HepG2 (cell line): Measurements from ENCODE around the gene C16orf54. TPM values are rescaled to one million over a fixed set of nuclear protein-coding genes. Genes with fewer than 3 reads are reported as not detected.

ENCODE experiments used
- ATRX ChIP-seq: sonication (generic); formaldehyde crosslinking; IDR thresholded peaks from 2 replicates; pipeline ENCODE4 v1.4.0; 2020; ENCODE audit warnings: missing genetic modification reagents, borderline replicate concordance
- CCDC6 ChIP-seq: sonication (generic); formaldehyde crosslinking; IDR thresholded peaks from 2 replicates; pipeline ENCODE4 v1.8.1; 2022; ENCODE audit warnings: mild to moderate bottlenecking, missing genetic modification reagents, moderate library complexity
- ETV6 ChIP-seq: sonication (generic); formaldehyde crosslinking; conservative IDR thresholded peaks from 2 replicates; pipeline ENCODE4 v1.4.0; 2020; ENCODE audit warnings: missing genetic modification reagents
- FIP1L1 ChIP-seq: fragments of 200-400 bp; formaldehyde crosslinking; IDR thresholded peaks from 2 replicates; pipeline ENCODE4 v1.6.1; 2018; ENCODE audit warnings: low read depth, mild to moderate bottlenecking, low read length, moderate library complexity, borderline replicate concordance; ENCODE audit not compliant: insufficient read depth
- HDAC2 ChIP-seq: sonication (generic); formaldehyde crosslinking; IDR thresholded peaks from 2 replicates; pipeline ENCODE4 v1.4.0; 2020; ENCODE audit warnings: missing genetic modification reagents
- HMG20A ChIP-seq: IDR thresholded peaks from 2 replicates; pipeline ENCODE4 v1.6.1; 2016; ENCODE audit warnings: borderline replicate concordance
- HNRNPLL ChIP-seq: fragments of 200-400 bp; formaldehyde crosslinking; IDR thresholded peaks from 2 replicates; pipeline ENCODE4 v1.6.1; 2017; ENCODE audit warnings: mild to moderate bottlenecking, low read depth, low read length; ENCODE audit not compliant: poor library complexity, severe bottlenecking
- IRF2 ChIP-seq: IDR thresholded peaks from 2 replicates; pipeline ENCODE4 v1.6.1; 2018; ENCODE audit warnings: missing genetic modification reagents, missing compliant biosample characterization
- KDM4B ChIP-seq: sonication (generic); formaldehyde crosslinking; IDR thresholded peaks from 2 replicates; pipeline ENCODE4 v1.4.0; 2020; ENCODE audit warnings: missing genetic modification reagents
- MIXL1 ChIP-seq: IDR thresholded peaks from 2 replicates; pipeline ENCODE4 v1.6.1; 2016
- MXI1 ChIP-seq: IDR thresholded peaks from 3 replicates; pipeline ENCODE4 v1.6.1; 2012; ENCODE audit warnings: low read depth, low read length, inconsistent platforms, borderline replicate concordance
- PATZ1 ChIP-seq: sonication (generic); formaldehyde crosslinking; IDR thresholded peaks from 2 replicates; pipeline ENCODE4 v1.4.0; 2020; ENCODE audit warnings: missing genetic modification reagents
- RFX5 ChIP-seq: IDR thresholded peaks from 2 replicates; pipeline ENCODE4 v1.6.1; 2011; ENCODE audit warnings: low read depth, low read length, improper control_type of control experiment
- SAP130 ChIP-seq: IDR thresholded peaks from 2 replicates; pipeline ENCODE4 v1.6.1; 2016; ENCODE audit warnings: low read depth
- THRA ChIP-seq: sonication (generic); formaldehyde crosslinking; IDR thresholded peaks from 2 replicates; pipeline ENCODE4 v1.4.0; 2020; ENCODE audit warnings: missing genetic modification reagents, borderline replicate concordance
- TMF1 ChIP-seq: sonication (generic); formaldehyde crosslinking; IDR thresholded peaks from 2 replicates; pipeline ENCODE4 v1.8.1; 2022; ENCODE audit warnings: low read depth, missing genetic modification reagents
- ZFP36L2 ChIP-seq: sonication (generic); formaldehyde crosslinking; IDR thresholded peaks from 2 replicates; pipeline ENCODE4 v1.4.0; 2020; ENCODE audit warnings: missing genetic modification reagents
- ZFX ChIP-seq: sonication (generic); formaldehyde crosslinking; IDR thresholded peaks from 2 replicates; pipeline ENCODE4 v1.4.0; 2020; ENCODE audit warnings: mild to moderate bottlenecking, low read depth, missing genetic modification reagents, moderate library complexity
- ZFYVE20 ChIP-seq: sonication (generic); formaldehyde crosslinking; IDR thresholded peaks from 2 replicates; pipeline ENCODE4 v1.8.0; 2023; ENCODE audit warnings: low read depth, mild to moderate bottlenecking, moderate library complexity, missing genetic modification reagents, borderline replicate concordance
- ZNF839 ChIP-seq: sonication (generic); formaldehyde crosslinking; IDR thresholded peaks from 2 replicates; pipeline ENCODE4 v1.4.0; 2020; ENCODE audit warnings: missing genetic modification reagents, mild to moderate bottlenecking, borderline replicate concordance
- ZNF850 ChIP-seq: sonication (generic); formaldehyde crosslinking; conservative IDR thresholded peaks from 2 replicates; pipeline ENCODE4 v1.9.0; 2021; ENCODE audit warnings: mild to moderate bottlenecking, missing genetic modification reagents
- ZSCAN25 ChIP-seq: sonication (generic); formaldehyde crosslinking; IDR thresholded peaks from 2 replicates; pipeline ENCODE4 v1.8.0; 2022; ENCODE audit warnings: mild to moderate bottlenecking, missing genetic modification reagents
- polyA plus RNA-seq, 8 experiments: library from polyadenylated mRNA; depleted of rRNA in 3 of 8; stranded (reverse) in 7 of 8; unstranded in 1 of 8; fragments of >200 nt; fragmentation: Illumina TruSeq in 4 of 8; extraction: Trizol in 4 of 8; gene quantifications; 2 replicates each; pipeline versions ENCODE4 v1.2.1 to v1.2.3, GENCODE V29; 2011 to 2016; ENCODE audit warnings: low read depth in 4 of 8, missing spikeins in 1 of 8, mixed read lengths in 1 of 8; ENCODE audit not compliant: insufficient read depth in 1 of 8
- total RNA-seq, 5 experiments: library from RNA; depleted of rRNA; stranded (reverse); fragments of >200 nt; fragmentation: Illumina TruSeq; extraction: Trizol; gene quantifications; 2 replicates each; pipeline ENCODE4 v1.2.3, GENCODE V29; 2016; ENCODE audit warnings: low read depth in 1 of 5

Gene C16orf54
- total and polyA plus RNA-seq, 2 of the 13 experiments (the other 11 are each of a cell fraction or from before 2014, with no cell fraction given), result not detected

GRCh38 chr16:29700253-29700987, 45.4 kb downstream of the C16orf54 start (continued):
- TF ChIP-seq ETV6 (CRISPR knock-in tag) (no peak), HNRNPLL (no peak), ZFX (peak; percentile 28; the same call in 1 of the 2 replicates), HDAC2 (CRISPR knock-in tag) (0 out of 2 replicates have a peak, but pooled peaks have one; percentile 19), ZNF850 (CRISPR knock-in tag) (no peak), ZSCAN25 (CRISPR knock-in tag) (no peak), TMF1 (CRISPR knock-in tag) (no peak), IRF2 (CRISPR knock-in tag) (0 out of 2 replicates have a peak, but pooled peaks have one; percentile 42), MIXL1 (CRISPR knock-in tag) (0 out of 2 replicates have a peak, but pooled peaks have one; percentile 45), ZNF839 (CRISPR knock-in tag) (no peak), CCDC6 (CRISPR knock-in tag) (no peak), ZFYVE20 (CRISPR knock-in tag) (no peak), FIP1L1 (no peak), MXI1 (0 out of 3 replicates have a peak, but pooled peaks have one; percentile 20), THRA (CRISPR knock-in tag) (0 out of 2 replicates have a peak, but pooled peaks have one; percentile 25), HMG20A (CRISPR knock-in tag) (no peak), ATRX (CRISPR knock-in tag) (no peak), SAP130 (CRISPR knock-in tag) (0 out of 2 replicates have a peak, but pooled peaks have one; percentile 32), ZFP36L2 (CRISPR knock-in tag) (no peak), RFX5 (no peak), KDM4B (CRISPR knock-in tag) (peak; percentile 74; the same call in 1 of the 2 replicates), PATZ1 (CRISPR knock-in tag) (0 out of 2 replicates have a peak, but pooled peaks have one; percentile 13)
